ENCODE results near the gene IP6K1.

- TF ChIP-seq CTCF (conservative IDR thresholded peaks at IDR 0.05; ENCODE audit: low read length) (no peak), EZH2phosphoT487 (IDR thresholded peaks at IDR 0.05; ENCODE audit: borderline replicate concordance, low read depth, low read length) (no peak)
Observed at GRCh38 chr3:49812916-49813496, 26.7 kb upstream of the IP6K1 start.
